ENCODE measurements around the gene CALHM2. TPM values are rescaled to one million over a fixed set of nuclear protein-coding genes. Genes with fewer than 3 reads are reported as not detected.

Gene CALHM2
- polyA plus RNA-seq, 4 donors: 1.1 to 29.1 (median 5.1) TPM

GRCh38 chr10:103450201-103450695 is 1.9 kb downstream of the CALHM2 start:
- no peak overlapping the region for H3K4me3 ChIP-seq (ENCODE audit: low read depth in 1 of 3, low read length in 3 of 3)
- peaks cover 0 to 6% (median 0%) of the 10 kb centered on the region in 3 donors for H3K4me1 ChIP-seq (ENCODE audit: control insufficient read depth in 3 of 3, insufficient read depth in 2 of 3, low read depth in 1 of 3, low read length in 2 of 3)
- FAIRE-seq (no peak), DNase-seq (no peak)
- peak overlapping the region in 1 of 3 donors; percentile 89 for H3K27ac ChIP-seq (ENCODE audit: low read depth in 1 of 3, low read length in 2 of 3)
- peaks cover 0 to 44% (median 10%) of the 10 kb centered on the region in 3 donors for H3K36me3 ChIP-seq (ENCODE audit: control insufficient read depth in 3 of 3, insufficient read depth in 2 of 3, low read depth in 1 of 3, low read length in 3 of 3)
- no peaks in the 10 kb centered on the region for H3K27me3 ChIP-seq (ENCODE audit: control insufficient read depth in 3 of 3, insufficient read depth in 3 of 3, low read length in 3 of 3)
- no peaks in the 10 kb centered on the region for H3K9me3 ChIP-seq (ENCODE audit: control insufficient read depth in 2 of 2, insufficient read depth in 1 of 2, low read depth in 1 of 2, low read length in 1 of 2)
- 85 to 89% (median 86%) methylated on average over 12 of the region's 12 CpGs for WGBS, 3 donors

- Histone ChIP-seq H3K27me3 (ENCODE audit: control insufficient read depth in 3 of 3, insufficient read depth in 3 of 3, low read length in 3 of 3) (no peaks in the 10 kb centered on the region), H3K9me3 (ENCODE audit: control insufficient read depth in 2 of 2, insufficient read depth in 1 of 2, low read depth in 1 of 2, low read length in 1 of 2) (no peaks in the 10 kb centered on the region), H3K4me3 (ENCODE audit: low read depth in 1 of 3, low read length in 3 of 3) (no peak overlapping the region), H3K4me1 (ENCODE audit: control insufficient read depth in 3 of 3, insufficient read depth in 2 of 3, low read depth in 1 of 3, low read length in 2 of 3) (peaks cover 0 to 6% (median 0%) of the 10 kb centered on the region in 3 donors), H3K36me3 (ENCODE audit: control insufficient read depth in 3 of 3, insufficient read depth in 2 of 3, low read depth in 1 of 3, low read length in 3 of 3) (peaks cover 7 to 52% (median 13%) of the 10 kb centered on the region in 3 donors), H3K27ac (ENCODE audit: low read depth in 1 of 3, low read length in 2 of 3) (peak overlapping the region in 1 of 3 donors; percentile 23)
- FAIRE-seq: no peak
- no peak for DNase-seq
- 86 to 90% (median 87%) methylated on average over 33 to 34 of the region's 34 CpGs for WGBS, 3 donors
Observed at GRCh38 chr10:103449208-103450144, 2.7 kb downstream of the CALHM2 start.

- Histone ChIP-seq H3K9me3 (ENCODE audit: control insufficient read depth in 2 of 2, insufficient read depth in 1 of 2, low read depth in 1 of 2, low read length in 1 of 2) (no peaks in the 10 kb centered on the region), H3K36me3 (ENCODE audit: control insufficient read depth in 3 of 3, insufficient read depth in 2 of 3, low read depth in 1 of 3, low read length in 3 of 3) (peaks cover 8 to 59% (median 15%) of the 10 kb centered on the region in 3 donors), H3K27me3 (ENCODE audit: control insufficient read depth in 3 of 3, insufficient read depth in 3 of 3, low read length in 3 of 3) (no peaks in the 10 kb centered on the region), H3K27ac (ENCODE audit: low read depth in 1 of 3, low read length in 2 of 3) (no peak overlapping the region), H3K4me1 (ENCODE audit: control insufficient read depth in 3 of 3, insufficient read depth in 2 of 3, low read depth in 1 of 3, low read length in 2 of 3) (peaks cover 0 to 6% (median 0%) of the 10 kb centered on the region in 3 donors), H3K4me3 (ENCODE audit: low read depth in 1 of 3, low read length in 3 of 3) (no peak overlapping the region)
- no peak for DNase-seq
- 54 to 81% (median 79%) methylated on average over 1 of the region's 1 CpG for WGBS, 3 donors
- no peak for FAIRE-seq
Observed at GRCh38 chr10:103448746-103449145, 3.4 kb downstream of the CALHM2 start.

GRCh38 chr10:103447187-103447586 is 5.0 kb downstream of the CALHM2 start:
- FAIRE-seq (no peak), DNase-seq (no peak)
- Histone ChIP-seq H3K27me3 (ENCODE audit: control insufficient read depth in 3 of 3, insufficient read depth in 3 of 3, low read length in 3 of 3) (no peaks in the 10 kb centered on the region), H3K27ac (ENCODE audit: low read depth in 1 of 3, low read length in 2 of 3) (no peak overlapping the region), H3K9me3 (ENCODE audit: control insufficient read depth in 2 of 2, insufficient read depth in 1 of 2, low read depth in 1 of 2, low read length in 1 of 2) (no peaks in the 10 kb centered on the region), H3K4me3 (ENCODE audit: low read depth in 1 of 3, low read length in 3 of 3) (no peak overlapping the region), H3K4me1 (ENCODE audit: control insufficient read depth in 3 of 3, insufficient read depth in 2 of 3, low read depth in 1 of 3, low read length in 2 of 3) (no peaks in the 10 kb centered on the region), H3K36me3 (ENCODE audit: control insufficient read depth in 3 of 3, insufficient read depth in 2 of 3, low read depth in 1 of 3, low read length in 3 of 3) (peaks cover 15 to 75% (median 21%) of the 10 kb centered on the region in 3 donors)
- 96 to 99% (median 97%) methylated on average over 23 of the region's 23 CpGs for WGBS, 3 donors

GRCh38 chr10:103445767-103446567 is 6.2 kb downstream of the CALHM2 start:
- Histone ChIP-seq H3K4me3 (ENCODE audit: low read depth in 1 of 3, low read length in 3 of 3) (no peak overlapping the region), H3K36me3 (ENCODE audit: control insufficient read depth in 3 of 3, insufficient read depth in 2 of 3, low read depth in 1 of 3, low read length in 3 of 3) (peaks cover 18 to 87% (median 28%) of the 10 kb centered on the region in 3 donors), H3K9me3 (ENCODE audit: control insufficient read depth in 2 of 2, insufficient read depth in 1 of 2, low read depth in 1 of 2, low read length in 1 of 2) (no peaks in the 10 kb centered on the region), H3K27me3 (ENCODE audit: control insufficient read depth in 3 of 3, insufficient read depth in 3 of 3, low read length in 3 of 3) (no peaks in the 10 kb centered on the region), H3K27ac (ENCODE audit: low read depth in 1 of 3, low read length in 2 of 3) (peak overlapping the region in 2 of 3 donors; percentile 21 to 77), H3K4me1 (ENCODE audit: control insufficient read depth in 3 of 3, insufficient read depth in 2 of 3, low read depth in 1 of 3, low read length in 2 of 3) (no peaks in the 10 kb centered on the region)
- no peak for FAIRE-seq
- WGBS, 3 donors: 61 to 82% (median 75%) methylated on average over 12 of the region's 12 CpGs
- no peak for DNase-seq

GRCh38 chr10:103445366-103445765 is 6.8 kb downstream of the CALHM2 start:
- Histone ChIP-seq H3K4me3 (ENCODE audit: low read depth in 1 of 3, low read length in 3 of 3) (no peak overlapping the region), H3K36me3 (ENCODE audit: control insufficient read depth in 3 of 3, insufficient read depth in 2 of 3, low read depth in 1 of 3, low read length in 3 of 3) (peaks cover 18 to 91% (median 29%) of the 10 kb centered on the region in 3 donors), H3K4me1 (ENCODE audit: control insufficient read depth in 3 of 3, insufficient read depth in 2 of 3, low read depth in 1 of 3, low read length in 2 of 3) (no peaks in the 10 kb centered on the region), H3K9me3 (ENCODE audit: control insufficient read depth in 2 of 2, insufficient read depth in 1 of 2, low read depth in 1 of 2, low read length in 1 of 2) (no peaks in the 10 kb centered on the region), H3K27me3 (ENCODE audit: control insufficient read depth in 3 of 3, insufficient read depth in 3 of 3, low read length in 3 of 3) (no peaks in the 10 kb centered on the region), H3K27ac (ENCODE audit: low read depth in 1 of 3, low read length in 2 of 3) (peak overlapping the region in 1 of 3 donors; percentile 77)
- DNase-seq (no peak), FAIRE-seq (no peak)
- 81 to 94% (median 91%) methylated on average over 9 of the region's 9 CpGs for WGBS, 3 donors

- 82 to 87% (median 85%) methylated on average over 10 of the region's 10 CpGs for WGBS, 3 donors
- H3K9me3 ChIP-seq (ENCODE audit: control insufficient read depth in 2 of 2, insufficient read depth in 1 of 2, low read depth in 1 of 2, low read length in 1 of 2): no peaks in the 10 kb centered on the region
- FAIRE-seq (no peak), DNase-seq (no peak)
- peak overlapping the region in 1 of 3 donors; percentile 4 for H3K27ac ChIP-seq (ENCODE audit: low read depth in 1 of 3, low read length in 2 of 3)
- no peak overlapping the region for H3K4me3 ChIP-seq (ENCODE audit: low read depth in 1 of 3, low read length in 3 of 3)
- no peaks in the 10 kb centered on the region for H3K27me3 ChIP-seq (ENCODE audit: control insufficient read depth in 3 of 3, insufficient read depth in 3 of 3, low read length in 3 of 3)
- H3K36me3 ChIP-seq (ENCODE audit: control insufficient read depth in 3 of 3, insufficient read depth in 2 of 3, low read depth in 1 of 3, low read length in 3 of 3): peaks cover 18 to 92% (median 30%) of the 10 kb centered on the region in 3 donors
- no peaks in the 10 kb centered on the region for H3K4me1 ChIP-seq (ENCODE audit: control insufficient read depth in 3 of 3, insufficient read depth in 2 of 3, low read depth in 1 of 3, low read length in 2 of 3)
Observed at GRCh38 chr10:103444478-103444877, 7.7 kb downstream of the CALHM2 start.

Measured in small intestine (tissue), 7 donors.